Measurements from ENCODE around the gene PPP2R5B.
"Not testable (repeated sequence)": the region's sequence is repeated elsewhere in the genome, so short reads cannot be mapped to it uniquely, and the experiment has no call there.

Gene PPP2R5B

GRCh38 chr11:64976651-64977050 lies 52.2 kb downstream of the PPP2R5B start:
- DNase-seq (ENCODE audit: low spot score), result no peak

GRCh38 chr11:64983339-64983738 lies 58.9 kb downstream of the PPP2R5B start:
- DNase-seq (ENCODE audit: low spot score), result not testable (repeated sequence)
